Measurements from ENCODE around the gene ARHGEF4.

The ARHGEF4 gene

GRCh38 chr2:130852521-130853115 is 15.9 kb downstream of the ARHGEF4 start:
- no peaks in the 10 kb centered on the region for H3K79me2 ChIP-seq (ENCODE audit: insufficient read depth, low read depth)
- H3K27ac ChIP-seq, result no peak overlapping the region
- H4K20me1 ChIP-seq (ENCODE audit: insufficient read depth), result no peaks in the 10 kb centered on the region
- no peak overlapping the region for H2AFZ ChIP-seq (ENCODE audit: low read depth)
- no peaks in the 10 kb centered on the region for H3K27me3 ChIP-seq (ENCODE audit: insufficient read depth, low read depth)
- no peak overlapping the region for H3K4me2 ChIP-seq
- TF ChIP-seq, protein P1, sequence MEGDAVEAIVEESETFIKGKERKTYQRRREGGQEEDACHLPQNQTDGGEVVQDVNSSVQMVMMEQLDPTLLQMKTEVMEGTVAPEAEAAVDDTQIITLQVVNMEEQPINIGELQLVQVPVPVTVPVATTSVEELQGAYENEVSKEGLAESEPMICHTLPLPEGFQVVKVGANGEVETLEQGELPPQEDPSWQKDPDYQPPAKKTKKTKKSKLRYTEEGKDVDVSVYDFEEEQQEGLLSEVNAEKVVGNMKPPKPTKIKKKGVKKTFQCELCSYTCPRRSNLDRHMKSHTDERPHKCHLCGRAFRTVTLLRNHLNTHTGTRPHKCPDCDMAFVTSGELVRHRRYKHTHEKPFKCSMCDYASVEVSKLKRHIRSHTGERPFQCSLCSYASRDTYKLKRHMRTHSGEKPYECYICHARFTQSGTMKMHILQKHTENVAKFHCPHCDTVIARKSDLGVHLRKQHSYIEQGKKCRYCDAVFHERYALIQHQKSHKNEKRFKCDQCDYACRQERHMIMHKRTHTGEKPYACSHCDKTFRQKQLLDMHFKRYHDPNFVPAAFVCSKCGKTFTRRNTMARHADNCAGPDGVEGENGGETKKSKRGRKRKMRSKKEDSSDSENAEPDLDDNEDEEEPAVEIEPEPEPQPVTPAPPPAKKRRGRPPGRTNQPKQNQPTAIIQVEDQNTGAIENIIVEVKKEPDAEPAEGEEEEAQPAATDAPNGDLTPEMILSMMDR (conservative IDR thresholded peaks at IDR 0.05; ENCODE audit: low read depth, low read length), result no peak
- H3K4me3 ChIP-seq (IDR thresholded peaks at IDR 0.05; ENCODE audit: insufficient read depth, low read depth, low read length), result no peak overlapping the region
- H3K4me1 ChIP-seq (ENCODE audit: low read depth, poor library complexity, severe bottlenecking), result no peaks in the 10 kb centered on the region
- no peaks in the 10 kb centered on the region for H3K36me3 ChIP-seq (ENCODE audit: insufficient read depth)
- H3K9ac ChIP-seq, result no peak overlapping the region

DNA sequence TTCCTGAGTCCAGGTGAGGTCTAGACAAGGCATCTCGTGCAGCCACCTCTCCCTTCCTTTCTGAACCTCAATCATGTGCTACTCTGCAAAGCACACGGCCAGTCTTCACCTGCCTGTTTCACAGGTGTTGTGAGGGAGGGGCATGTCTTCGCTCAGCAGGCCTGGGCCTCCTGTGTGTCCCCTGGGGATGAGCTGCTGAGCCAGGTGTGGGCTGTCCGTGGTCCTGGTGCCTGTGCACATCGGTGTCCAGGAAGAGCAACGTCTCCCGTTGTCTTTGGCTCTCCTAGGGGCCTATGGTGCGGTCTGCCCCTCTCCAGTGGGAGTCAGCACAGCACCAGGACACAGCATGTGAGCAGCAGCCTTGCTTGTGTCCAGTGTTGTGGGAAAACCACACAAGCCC is 16.7 kb downstream of the ARHGEF4 start:
- Histone ChIP-seq H3K27ac (no peak overlapping the region), H3K9ac (no peak overlapping the region), H3K4me1 (ENCODE audit: low read depth, poor library complexity, severe bottlenecking) (no peaks in the 10 kb centered on the region), H3K4me2 (no peak overlapping the region), H2AFZ (ENCODE audit: low read depth) (no peak overlapping the region), H4K20me1 (ENCODE audit: insufficient read depth) (no peaks in the 10 kb centered on the region), H3K79me2 (ENCODE audit: insufficient read depth, low read depth) (no peaks in the 10 kb centered on the region), H3K27me3 (ENCODE audit: insufficient read depth, low read depth) (no peaks in the 10 kb centered on the region), H3K4me3 (IDR thresholded peaks at IDR 0.05; ENCODE audit: insufficient read depth, low read depth, low read length) (no peak overlapping the region), H3K36me3 (ENCODE audit: insufficient read depth) (no peaks in the 10 kb centered on the region)
- TF ChIP-seq, protein P1 (conservative IDR thresholded peaks at IDR 0.05; ENCODE audit: low read depth, low read length), result no peak

DNA sequence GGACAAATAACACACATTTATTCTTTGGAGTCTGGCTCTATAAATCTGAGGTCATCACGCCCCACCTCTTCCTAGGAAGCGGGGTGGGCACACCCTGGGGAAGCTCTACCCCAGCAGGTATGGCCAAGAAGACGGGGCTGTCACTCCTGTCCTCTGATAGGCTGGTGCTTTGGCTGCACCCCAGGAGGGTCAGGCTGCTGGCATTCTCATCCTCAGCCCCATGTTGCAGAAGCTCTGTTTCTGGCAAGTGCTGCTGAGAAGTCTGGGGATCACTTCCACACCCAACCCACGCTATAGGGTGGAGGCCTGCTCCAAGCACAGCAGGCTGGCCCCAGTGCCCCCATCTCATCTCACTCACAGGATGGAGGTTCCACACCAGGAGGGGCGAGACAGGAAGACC is 17.6 kb downstream of the ARHGEF4 start:
- Histone ChIP-seq H3K79me2 (ENCODE audit: insufficient read depth, low read depth) (no peaks in the 10 kb centered on the region), H4K20me1 (ENCODE audit: insufficient read depth) (no peaks in the 10 kb centered on the region), H3K27ac (no peak overlapping the region), H3K36me3 (ENCODE audit: insufficient read depth) (no peaks in the 10 kb centered on the region), H3K4me3 (IDR thresholded peaks at IDR 0.05; ENCODE audit: insufficient read depth, low read depth, low read length) (no peak overlapping the region), H3K9ac (no peak overlapping the region), H3K27me3 (ENCODE audit: insufficient read depth, low read depth) (no peaks in the 10 kb centered on the region), H3K4me1 (ENCODE audit: low read depth, poor library complexity, severe bottlenecking) (no peaks in the 10 kb centered on the region), H2AFZ (ENCODE audit: low read depth) (no peak overlapping the region), H3K4me2 (no peak overlapping the region)
- TF ChIP-seq, protein P1 (conservative IDR thresholded peaks at IDR 0.05; ENCODE audit: low read depth, low read length), result no peak

DNA sequence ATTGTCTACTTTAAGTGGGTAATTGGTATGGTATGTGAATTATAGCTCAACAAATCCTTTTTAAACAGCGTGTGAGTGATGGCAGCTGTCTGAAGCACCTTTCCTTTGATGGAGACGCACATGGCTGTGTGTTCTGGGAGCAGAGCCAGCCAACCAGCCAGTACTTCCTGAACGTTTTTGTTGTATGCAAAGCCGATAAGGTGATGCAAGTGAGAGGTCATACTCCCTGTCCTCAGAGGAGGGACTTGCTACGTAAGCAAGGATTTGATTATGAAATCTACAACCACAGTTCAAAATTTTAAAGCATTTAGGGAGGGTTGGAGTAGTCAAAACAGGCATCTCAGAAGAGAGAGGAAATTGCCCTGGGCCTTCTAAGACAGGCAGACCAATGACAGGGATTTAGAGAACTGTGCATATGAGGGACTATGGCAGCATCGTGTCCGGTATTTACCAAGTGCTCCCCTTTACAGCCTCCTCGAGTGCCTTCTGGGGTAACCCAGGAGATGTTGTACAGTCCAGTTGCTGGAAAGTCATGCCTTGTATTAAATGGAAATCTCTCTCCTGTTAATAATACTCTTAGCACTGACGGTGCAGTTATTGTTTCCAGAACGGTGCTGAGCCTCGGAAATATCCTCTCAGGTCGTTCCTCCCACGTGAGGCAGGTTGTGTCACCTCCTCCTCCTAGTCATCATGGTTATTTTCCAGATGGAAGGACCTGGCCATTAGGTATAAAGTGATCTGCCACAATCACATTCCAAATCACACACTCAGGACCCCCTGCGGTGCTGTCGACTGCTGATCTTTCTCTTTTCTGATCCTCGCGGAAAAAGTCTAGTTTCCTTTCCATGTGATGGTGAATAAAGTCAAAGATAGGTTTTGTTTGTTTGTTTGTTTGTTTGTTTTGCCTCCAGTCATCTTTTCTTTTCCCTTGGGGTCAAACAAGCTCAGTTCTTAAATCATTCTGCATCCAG is 28.4 kb downstream of the ARHGEF4 start:
- Histone ChIP-seq H3K79me2 (ENCODE audit: insufficient read depth, low read depth) (no peaks in the 10 kb centered on the region), H2AFZ (ENCODE audit: low read depth) (no peak overlapping the region), H4K20me1 (ENCODE audit: insufficient read depth) (no peaks in the 10 kb centered on the region), H3K36me3 (ENCODE audit: insufficient read depth) (no peaks in the 10 kb centered on the region), H3K9ac (no peak overlapping the region), H3K27ac (no peak overlapping the region), H3K27me3 (ENCODE audit: insufficient read depth, low read depth) (no peaks in the 10 kb centered on the region), H3K4me2 (no peak overlapping the region), H3K4me3 (IDR thresholded peaks at IDR 0.05; ENCODE audit: insufficient read depth, low read depth, low read length) (no peak overlapping the region), H3K4me1 (ENCODE audit: low read depth, poor library complexity, severe bottlenecking) (no peaks in the 10 kb centered on the region)
- TF ChIP-seq, protein P1 (conservative IDR thresholded peaks at IDR 0.05; ENCODE audit: low read depth, low read length), result no peak
